Measurements from ENCODE around the gene RNF186.

GRCh38 chr1:19771350-19771749 is 43.7 kb downstream of the RNF186 start:
- TF ChIP-seq CTCF (IDR thresholded peaks at IDR 0.05) (no peak), EP300 (IDR thresholded peaks at IDR 0.05) (no peak), POLR2AphosphoS5 (IDR thresholded peaks at IDR 0.05) (no peak)

Data from stomach (tissue), 4 donors.